ENCODE data around the gene CRABP2. TPM values are rescaled to one million over a fixed set of nuclear protein-coding genes. Genes with fewer than 3 reads are reported as not detected.

The CRABP2 gene
- total RNA-seq, 1 experiment from 2014 or later = 137 TPM

GRCh38 chr1:156727926-156728598, 22.7 kb upstream of the CRABP2 start, which contains the start of gene METTL25B:
Gene METTL25B, plus strand, starts transcription at chr1:156728469. Its CDS starts 636 bp downstream, at chr1:156729105.
- Histone ChIP-seq H3K27me3 (ENCODE audit: control insufficient read depth, insufficient read depth, low read length) (no peaks in the 10 kb centered on the region), H3K4me3 (ENCODE audit: insufficient read depth, low read depth, low read length) (peak within 1 kb of the TSS; percentile 98), H3K36me3 (replicated peaks; ENCODE audit: control insufficient read depth, insufficient read depth, low read length) (peaks cover 15% of the 10 kb centered on the region)
- peak; percentile 95 for DNase-seq

- DNase-seq = no peak
- peak overlapping the region; percentile 98 for H3K4me3 ChIP-seq (ENCODE audit: insufficient read depth, low read depth, low read length)
- peaks cover 18% of the 10 kb centered on the region for H3K36me3 ChIP-seq (replicated peaks; ENCODE audit: control insufficient read depth, insufficient read depth, low read length)
- no peaks in the 10 kb centered on the region for H3K27me3 ChIP-seq (ENCODE audit: control insufficient read depth, insufficient read depth, low read length)
These were observed 22.1 kb upstream of the CRABP2 start for GRCh38 chr1:156727492-156727891.

GRCh38 chr1:156726549-156727226, 21.3 kb upstream of the CRABP2 start:
- H3K27me3 ChIP-seq (ENCODE audit: control insufficient read depth, insufficient read depth, low read length) = no peaks in the 10 kb centered on the region
- H3K4me3 ChIP-seq (ENCODE audit: insufficient read depth, low read depth, low read length) = peak overlapping the region; percentile 27; the same call in 1 of the 2 replicates
- DNase-seq = peak; percentile 77
- peaks cover 17% of the 10 kb centered on the region for H3K36me3 ChIP-seq (replicated peaks; ENCODE audit: control insufficient read depth, insufficient read depth, low read length)

- peak overlapping the region; percentile 27 for H3K4me3 ChIP-seq (ENCODE audit: insufficient read depth, low read depth, low read length)
- DNase-seq = peak; percentile 91
- peaks cover 21% of the 10 kb centered on the region for H3K36me3 ChIP-seq (replicated peaks; ENCODE audit: control insufficient read depth, insufficient read depth, low read length)
- H3K27me3 ChIP-seq (ENCODE audit: control insufficient read depth, insufficient read depth, low read length) = no peaks in the 10 kb centered on the region
These were observed 20.4 kb upstream of the CRABP2 start for GRCh38 chr1:156725683-156726280.

GRCh38 chr1:156721535-156721934, 16.2 kb upstream of the CRABP2 start:
- H3K27me3 ChIP-seq (ENCODE audit: control insufficient read depth, insufficient read depth, low read length) = no peaks in the 10 kb centered on the region
- H3K4me3 ChIP-seq (ENCODE audit: insufficient read depth, low read depth, low read length) = no peak overlapping the region
- peaks cover 21% of the 10 kb centered on the region for H3K36me3 ChIP-seq (replicated peaks; ENCODE audit: control insufficient read depth, insufficient read depth, low read length)
- DNase-seq = no peak

GRCh38 chr1:156721131-156721530, 15.7 kb upstream of the CRABP2 start:
- peaks cover 21% of the 10 kb centered on the region for H3K36me3 ChIP-seq (replicated peaks; ENCODE audit: control insufficient read depth, insufficient read depth, low read length)
- H3K4me3 ChIP-seq (ENCODE audit: insufficient read depth, low read depth, low read length) = no peak overlapping the region
- no peaks in the 10 kb centered on the region for H3K27me3 ChIP-seq (ENCODE audit: control insufficient read depth, insufficient read depth, low read length)
- no peak for DNase-seq

- H3K27me3 ChIP-seq (ENCODE audit: control insufficient read depth, insufficient read depth, low read length) = no peaks in the 10 kb centered on the region
- no peak overlapping the region for H3K4me3 ChIP-seq (ENCODE audit: insufficient read depth, low read depth, low read length)
- no peak for DNase-seq
- H3K36me3 ChIP-seq (replicated peaks; ENCODE audit: control insufficient read depth, insufficient read depth, low read length) = peaks cover 4% of the 10 kb centered on the region
These were observed 12.0 kb upstream of the CRABP2 start for GRCh38 chr1:156717351-156717750.

GRCh38 chr1:156714830-156715229, 9.4 kb upstream of the CRABP2 start:
- no peak for DNase-seq

GRCh38 chr1:156712626-156713025, 7.2 kb upstream of the CRABP2 start:
- Histone ChIP-seq H3K36me3 (replicated peaks; ENCODE audit: control insufficient read depth, insufficient read depth, low read length) (no peaks in the 10 kb centered on the region), H3K4me3 (ENCODE audit: insufficient read depth, low read depth, low read length) (no peak overlapping the region), H3K27me3 (ENCODE audit: control insufficient read depth, insufficient read depth, low read length) (no peaks in the 10 kb centered on the region)
- DNase-seq = no peak

More at GRCh38 chr1:156714830-156715229, 9.4 kb upstream of the CRABP2 start:
- Histone ChIP-seq H3K4me3 (ENCODE audit: insufficient read depth, low read depth, low read length) (no peak overlapping the region), H3K36me3 (replicated peaks; ENCODE audit: control insufficient read depth, insufficient read depth, low read length) (no peaks in the 10 kb centered on the region), H3K27me3 (ENCODE audit: control insufficient read depth, insufficient read depth, low read length) (no peaks in the 10 kb centered on the region)

GRCh38 chr1:156711011-156711817, 5.8 kb upstream of the CRABP2 start:
- Histone ChIP-seq H3K4me3 (ENCODE audit: insufficient read depth, low read depth, low read length) (no peak overlapping the region), H3K27me3 (ENCODE audit: control insufficient read depth, insufficient read depth, low read length) (no peaks in the 10 kb centered on the region), H3K36me3 (replicated peaks; ENCODE audit: control insufficient read depth, insufficient read depth, low read length) (no peaks in the 10 kb centered on the region)
- DNase-seq = peak; percentile 73

GRCh38 chr1:156709757-156710489, 4.5 kb upstream of the CRABP2 start:
- Histone ChIP-seq H3K36me3 (replicated peaks; ENCODE audit: control insufficient read depth, insufficient read depth, low read length) (no peaks in the 10 kb centered on the region), H3K27me3 (ENCODE audit: control insufficient read depth, insufficient read depth, low read length) (peaks cover 5% of the 10 kb centered on the region), H3K4me3 (ENCODE audit: insufficient read depth, low read depth, low read length) (no peak overlapping the region)
- DNase-seq = no peak

GRCh38 chr1:156709031-156709430, 3.6 kb upstream of the CRABP2 start:
- Histone ChIP-seq H3K27me3 (ENCODE audit: control insufficient read depth, insufficient read depth, low read length) (peaks cover 14% of the 10 kb centered on the region), H3K4me3 (ENCODE audit: insufficient read depth, low read depth, low read length) (no peak overlapping the region), H3K36me3 (replicated peaks; ENCODE audit: control insufficient read depth, insufficient read depth, low read length) (no peaks in the 10 kb centered on the region)
- DNase-seq = peak; percentile 44

- Histone ChIP-seq H3K27me3 (ENCODE audit: control insufficient read depth, insufficient read depth, low read length) (peaks cover 18% of the 10 kb centered on the region), H3K4me3 (ENCODE audit: insufficient read depth, low read depth, low read length) (peak overlapping the region; percentile 80; the same call in 1 of the 2 replicates), H3K36me3 (replicated peaks; ENCODE audit: control insufficient read depth, insufficient read depth, low read length) (no peaks in the 10 kb centered on the region)
- peak; percentile 87 for DNase-seq
These were observed 2.9 kb upstream of the CRABP2 start for GRCh38 chr1:156708218-156708661.

Data from H7 (cell line).